NCI-H2196 treated with DMSO at 0.1 percent for 48 hours (cell line): Measurements from ENCODE around the gene DLL1.

Experiments used
- DNase-seq: peaks from one replicate; lab custom pipeline; 2025; ENCODE audit not compliant: unreplicated experiment; lab: John Stamatoyannopoulos, UW

DLL1 gene

DNA sequence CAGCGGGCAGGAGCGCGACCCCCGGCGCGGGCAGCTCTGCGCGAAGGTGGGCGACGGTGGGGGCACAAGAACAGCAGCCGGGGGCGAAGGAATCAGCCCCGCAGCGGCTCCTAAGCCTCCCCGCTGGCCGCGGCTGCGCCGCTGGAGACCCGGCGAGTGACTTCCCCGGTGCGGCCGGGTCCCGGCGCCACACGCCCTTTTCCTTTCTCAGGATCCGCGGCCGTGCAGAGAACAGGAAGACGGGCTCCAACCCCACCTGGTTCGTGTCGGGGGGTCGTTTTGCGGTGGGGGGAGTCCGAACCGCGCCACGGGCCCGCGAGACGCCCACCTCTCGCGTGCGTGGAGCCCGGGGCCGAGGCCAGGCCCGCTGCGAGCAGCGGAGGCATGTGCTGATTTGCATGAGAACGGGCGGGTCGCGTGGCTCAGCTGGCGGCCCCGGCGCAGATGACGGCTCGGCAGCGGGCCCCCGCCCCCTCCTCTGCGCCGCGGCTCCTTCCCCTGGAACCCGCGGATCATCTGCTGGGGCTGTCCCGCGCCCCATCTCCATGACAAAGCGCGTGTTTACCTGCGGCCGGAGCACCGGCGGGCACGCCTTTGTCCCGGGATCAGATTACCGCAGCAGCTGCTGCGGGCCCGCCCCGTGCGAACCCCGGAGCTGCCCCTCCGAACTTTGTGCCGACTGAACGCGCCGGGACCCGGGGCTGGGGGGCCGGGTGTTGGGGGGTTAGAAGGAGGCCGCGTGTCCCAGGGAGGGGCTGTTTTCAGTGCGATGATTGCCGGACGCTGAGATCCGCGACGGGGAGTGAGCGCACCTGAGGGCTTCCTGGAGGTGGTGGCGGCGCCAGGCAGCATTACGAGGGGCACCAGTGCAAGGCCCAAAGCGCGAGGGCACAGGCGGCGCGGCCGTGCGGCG, 4.9 kb upstream of the DLL1 start:
- peak; percentile 42 for DNase-seq

DNA sequence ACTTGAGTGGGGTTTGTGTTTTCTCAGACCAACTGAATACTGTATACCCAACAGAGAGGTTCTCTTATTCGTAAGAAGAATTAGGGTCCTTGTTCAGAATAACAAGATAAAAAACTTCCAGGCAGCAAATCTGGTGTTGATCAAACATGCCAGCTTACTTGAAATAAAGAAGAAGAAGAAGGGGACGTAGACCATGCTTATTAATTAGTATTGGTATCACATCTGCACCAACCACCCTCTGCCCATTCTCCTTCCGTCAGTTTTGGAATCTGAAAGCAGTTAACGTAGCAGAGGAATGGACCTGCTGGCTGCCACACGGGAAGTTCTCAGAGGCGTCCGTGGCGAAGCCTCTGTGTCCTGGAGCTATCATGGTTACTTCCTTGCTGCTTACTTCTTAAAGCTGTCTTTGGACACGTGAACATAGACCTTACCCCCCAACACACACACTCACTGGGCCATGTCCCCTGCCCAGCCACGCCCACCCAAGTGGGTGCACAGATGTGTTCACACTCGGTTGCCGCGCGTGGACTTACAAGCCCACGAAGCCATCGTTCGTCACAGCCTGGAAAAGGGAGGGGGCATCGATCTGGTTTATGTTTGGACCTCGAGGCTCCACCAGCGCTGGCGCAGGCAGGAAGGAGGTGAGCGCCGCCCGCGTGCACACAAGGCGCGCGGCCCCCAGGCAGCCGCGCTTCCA, 4.1 kb upstream of the DLL1 start:
- no peak for DNase-seq

DNA sequence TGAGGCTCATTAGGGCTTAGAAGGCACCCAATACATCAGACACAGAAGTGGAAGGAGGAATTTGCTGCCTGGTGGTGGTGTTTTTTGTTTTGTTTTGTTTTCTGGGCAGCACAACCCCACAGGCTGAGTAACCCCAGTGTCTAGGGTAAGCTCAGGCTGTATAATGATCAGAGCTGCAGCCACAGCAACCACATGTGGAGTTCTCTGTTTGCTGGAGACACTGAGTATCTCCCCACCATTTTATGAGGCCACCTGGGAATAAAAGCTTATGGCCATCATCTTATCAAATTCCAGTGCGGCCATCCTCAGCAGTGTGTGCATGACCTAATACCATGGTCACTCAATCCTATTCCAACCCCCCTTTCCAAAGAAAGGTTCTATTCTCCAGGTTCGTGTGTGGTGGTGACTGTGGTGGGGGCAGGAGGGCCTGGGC, 3.4 kb upstream of the DLL1 start:
- DNase-seq = no peak

DNA sequence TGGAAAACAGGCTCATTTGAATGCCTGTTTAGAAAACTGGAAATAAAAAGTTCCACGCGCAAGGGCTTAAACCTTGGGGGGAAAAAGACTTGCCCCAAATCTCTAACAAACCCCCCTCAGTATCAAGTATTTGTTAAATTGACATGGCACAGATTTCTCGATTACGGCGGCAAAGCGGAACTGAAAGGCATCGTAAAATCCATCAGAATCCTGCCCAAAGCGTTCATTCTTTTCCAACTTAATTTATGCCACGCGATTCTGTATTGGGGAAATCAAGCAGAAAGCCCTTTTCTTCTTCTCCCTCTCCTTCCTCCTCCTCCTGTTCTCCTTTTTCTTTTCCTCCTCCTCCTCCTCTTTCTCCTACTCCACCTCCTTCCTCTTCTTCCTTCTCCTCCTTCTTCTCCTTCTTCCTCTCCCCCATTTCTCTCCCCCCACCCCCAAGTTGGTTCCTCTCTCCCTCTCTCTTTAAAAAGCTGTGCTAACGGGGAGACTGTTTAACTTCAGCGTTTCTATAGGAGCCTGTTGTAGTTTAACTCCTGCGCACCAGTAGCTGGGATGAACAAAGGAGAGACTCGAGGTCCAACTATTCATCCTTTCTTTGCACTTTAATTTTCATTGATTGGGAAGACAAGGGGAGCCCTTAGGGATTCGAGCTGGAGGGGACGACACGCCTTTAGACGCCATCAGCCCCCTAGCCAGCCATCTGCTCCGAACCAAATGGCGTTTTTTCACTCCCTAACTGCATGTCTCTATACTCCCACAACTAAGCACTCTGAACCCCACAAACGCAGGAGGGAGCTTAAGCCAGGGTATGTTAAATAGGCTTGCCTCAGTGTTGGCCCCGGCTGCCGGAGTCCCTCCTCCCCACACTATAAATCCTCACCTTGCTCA, 2.7 kb upstream of the DLL1 start:
- DNase-seq = no peak

DNA sequence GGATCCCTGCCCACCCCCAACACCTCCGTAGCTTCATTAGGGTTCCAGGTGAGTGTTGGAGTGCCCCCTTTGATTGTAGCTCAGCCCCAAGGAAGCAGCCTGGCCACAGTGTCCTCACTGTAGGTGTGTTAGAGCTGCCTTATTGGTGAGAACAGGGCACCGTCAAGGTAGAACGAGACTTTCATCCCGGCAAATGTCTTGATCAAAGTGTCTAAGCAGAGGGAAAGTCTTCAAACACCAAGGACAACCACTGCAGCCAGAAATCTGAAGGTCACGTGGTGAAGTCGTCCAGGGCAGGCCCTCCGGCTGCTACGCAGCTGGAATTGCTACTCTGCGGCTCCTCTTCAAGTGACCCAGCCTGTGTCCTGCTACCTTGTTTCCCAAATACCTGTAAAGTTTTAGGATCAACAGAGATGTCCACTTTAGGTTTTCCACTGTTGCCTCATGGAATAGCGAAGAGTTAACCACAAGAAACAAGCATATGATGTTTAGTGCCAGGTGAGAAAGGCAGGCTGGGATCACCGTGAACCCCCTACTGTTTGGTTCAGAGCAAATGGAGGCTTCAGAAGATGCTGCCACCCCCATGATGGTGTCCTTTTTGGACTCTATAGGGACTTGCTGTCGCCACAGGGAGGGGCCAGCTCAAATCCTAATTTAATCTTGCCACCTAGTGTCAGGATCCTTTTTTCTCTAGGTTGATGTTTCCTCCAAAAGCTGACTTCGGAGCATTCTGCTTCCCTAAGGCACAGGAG, 1.7 kb upstream of the DLL1 start:
- no peak for DNase-seq

DNA sequence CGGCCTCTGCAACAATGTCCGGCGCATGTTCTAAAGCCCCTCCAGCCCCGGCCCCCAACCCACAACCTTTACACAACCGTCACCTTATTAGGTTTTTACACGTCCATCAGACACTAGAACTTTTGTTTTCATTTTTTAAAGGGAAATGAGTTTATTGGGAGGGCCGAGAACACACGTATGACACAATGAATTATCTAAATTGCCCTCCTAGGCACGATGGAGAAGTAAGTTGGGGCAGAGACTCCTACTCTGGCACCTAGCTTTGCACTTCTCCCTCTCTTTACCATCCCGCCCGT, 1.2 kb upstream of the DLL1 start:
- no peak for DNase-seq

DNA sequence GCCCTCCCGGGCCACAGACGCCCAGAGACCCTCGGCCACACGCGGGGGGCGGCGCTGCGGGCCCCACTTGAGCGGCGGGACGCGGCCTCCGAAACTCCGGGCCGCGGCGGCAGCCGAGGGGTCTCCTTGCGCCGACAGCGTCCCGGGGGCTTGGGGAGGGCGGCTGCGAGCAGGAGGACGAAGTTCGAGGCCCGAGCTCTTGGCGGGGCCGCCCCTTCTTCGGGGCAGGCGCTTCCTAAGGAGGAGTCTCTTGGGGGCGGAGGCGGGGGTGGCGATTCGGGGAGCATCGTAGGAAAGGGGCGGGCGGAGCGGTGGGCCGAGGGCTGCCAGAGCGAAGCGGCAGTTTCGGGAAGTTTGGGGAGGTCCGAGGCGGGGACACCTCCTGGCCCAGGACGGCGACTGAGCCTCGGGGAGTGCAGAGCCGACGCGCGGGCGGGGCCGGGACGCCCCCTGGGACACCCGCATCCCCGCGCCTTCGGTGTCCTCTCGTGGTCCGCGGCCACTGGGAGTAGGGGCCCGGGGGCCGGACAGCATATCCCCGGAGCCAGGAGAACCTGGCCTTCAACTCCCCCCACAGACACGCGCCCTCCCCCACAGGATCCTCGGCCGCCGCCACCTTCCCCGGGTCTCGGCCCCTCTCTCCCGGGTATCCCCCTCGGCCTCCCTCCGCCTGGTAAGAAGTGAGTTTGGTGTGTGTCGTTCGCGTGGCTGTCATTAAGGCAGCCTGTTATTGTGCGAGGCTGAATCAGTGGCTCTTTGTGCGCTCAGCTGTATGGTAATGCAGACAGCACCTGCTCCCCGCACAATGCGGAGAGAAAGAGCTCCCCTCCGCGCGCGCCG, 613 bp upstream of the DLL1 start:
- peak; percentile 23 for DNase-seq

DNA sequence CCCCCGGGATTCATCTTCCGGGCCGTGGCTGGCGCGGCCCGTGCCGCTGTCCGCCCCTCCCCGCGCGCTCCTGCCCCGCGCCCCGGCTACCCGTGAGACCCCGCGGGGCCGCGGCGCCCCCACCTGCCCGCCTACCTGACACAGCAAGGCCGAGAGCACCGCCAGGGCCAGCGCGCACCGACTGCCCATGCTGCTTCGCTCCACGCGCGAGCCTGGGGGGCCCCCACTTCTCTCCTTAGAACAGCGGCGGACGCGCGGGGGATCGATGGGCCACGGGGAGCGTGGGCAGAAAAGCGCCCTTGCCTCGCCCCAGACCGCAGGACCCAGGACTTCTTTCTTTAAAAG, 955 bp downstream of the DLL1 start:
- DNase-seq = no peak

DNA sequence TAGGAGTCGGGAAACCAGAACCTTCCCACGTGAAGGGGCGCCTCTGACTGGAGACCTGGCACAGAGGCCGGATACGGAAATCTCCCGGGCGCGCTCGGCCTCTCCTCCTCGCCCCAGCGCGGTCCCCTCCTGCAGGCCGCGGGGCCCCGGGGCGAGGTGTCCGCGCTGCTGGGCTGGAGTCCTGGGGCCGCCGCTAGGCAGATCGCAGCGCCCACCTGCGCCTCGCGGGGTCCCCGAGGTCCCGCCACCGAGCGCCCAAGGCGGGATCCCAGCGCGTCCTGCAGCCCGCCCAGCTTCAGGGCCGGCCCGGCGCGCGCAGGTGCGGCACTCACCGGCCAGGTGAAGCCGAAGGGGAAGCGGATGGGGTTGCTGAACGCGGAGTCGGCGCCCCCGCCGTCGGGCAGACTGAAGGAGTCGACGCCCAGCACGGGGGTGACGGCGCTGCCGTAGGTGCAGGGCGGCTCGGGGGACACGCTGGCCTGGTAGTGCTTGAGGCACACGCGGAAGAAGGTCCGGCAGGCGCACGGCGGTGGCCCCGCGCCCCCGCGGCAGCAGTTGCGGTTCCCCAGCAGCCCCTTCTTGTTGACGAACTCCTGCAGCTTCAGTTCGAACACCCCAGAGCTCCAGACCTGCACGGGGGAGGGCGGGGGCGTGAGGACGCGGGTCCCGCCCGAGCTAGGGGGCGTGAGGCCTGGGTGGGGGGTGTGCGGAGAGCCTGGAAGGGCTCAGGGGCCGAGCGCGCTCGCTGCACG, 1.5 kb downstream of the DLL1 start:
- no peak for DNase-seq

DNA sequence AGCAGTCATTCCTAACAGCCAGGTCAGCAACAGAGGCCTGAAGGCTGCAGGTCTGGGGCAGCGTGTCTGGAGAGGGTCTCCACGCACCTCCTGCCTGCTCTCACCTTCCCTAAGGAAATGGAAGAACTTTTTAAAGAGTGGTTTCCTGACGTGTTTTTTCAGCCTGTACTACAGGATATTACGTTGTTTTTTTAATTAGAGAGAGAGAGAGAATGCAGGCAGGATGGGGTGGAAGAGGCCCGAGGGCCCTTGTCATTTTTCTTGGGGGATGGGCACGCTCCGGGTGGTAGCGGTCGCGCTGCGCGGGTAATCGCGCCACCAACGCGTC, 2.1 kb downstream of the DLL1 start:
- no peak for DNase-seq

DNA sequence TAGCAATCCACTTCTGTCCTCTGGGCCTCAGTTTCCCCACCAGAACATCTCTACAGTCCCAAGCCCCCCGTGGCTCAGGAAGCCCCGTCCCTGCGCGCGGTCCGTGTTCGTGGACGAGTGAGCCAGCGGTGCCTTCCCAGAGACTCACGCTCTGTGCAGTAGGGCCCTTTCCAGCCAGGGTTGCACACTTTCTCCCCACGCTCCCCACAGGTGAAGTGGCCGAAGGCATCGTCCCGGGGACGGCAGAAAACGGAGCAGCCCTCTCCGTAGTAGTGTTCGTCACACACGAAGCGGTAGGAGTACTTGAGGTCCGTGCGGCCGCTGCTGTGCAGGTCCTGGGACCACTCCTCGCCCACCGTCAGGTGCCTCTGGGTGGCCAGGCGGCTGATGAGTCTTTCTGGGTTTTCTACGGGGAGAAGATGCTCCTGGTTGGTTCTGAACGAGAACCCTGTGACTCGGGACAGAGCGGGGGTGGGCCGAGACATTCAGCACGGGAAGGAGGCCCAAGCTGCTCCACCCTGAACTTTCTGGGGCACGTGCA, 2.7 kb downstream of the DLL1 start:
- no peak for DNase-seq

DNA sequence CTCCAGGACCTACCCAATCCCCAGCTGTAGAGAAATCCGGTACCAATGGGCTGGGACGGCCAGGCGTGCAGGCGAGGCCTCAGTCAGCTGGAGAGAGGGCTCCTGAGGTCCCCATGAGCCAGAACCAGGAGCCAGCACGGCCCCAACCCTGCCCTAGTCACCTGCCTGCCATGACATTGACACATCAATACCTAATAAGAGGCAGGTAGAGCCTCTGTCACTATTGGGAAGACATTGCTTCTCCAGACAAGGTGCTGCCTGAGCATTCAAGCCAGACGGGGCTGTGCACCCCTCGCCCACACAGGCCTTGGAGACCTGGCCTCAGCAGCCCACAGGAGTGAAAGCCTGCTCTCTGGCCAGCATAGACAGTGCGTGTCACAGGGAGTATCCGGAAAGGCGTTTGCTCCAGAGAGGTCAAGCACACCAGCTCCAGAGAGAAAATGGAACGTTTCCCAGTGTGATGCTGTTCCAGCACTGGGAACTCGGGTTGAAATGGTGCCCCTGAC, 3.5 kb downstream of the DLL1 start:
- no peak for DNase-seq

DNA sequence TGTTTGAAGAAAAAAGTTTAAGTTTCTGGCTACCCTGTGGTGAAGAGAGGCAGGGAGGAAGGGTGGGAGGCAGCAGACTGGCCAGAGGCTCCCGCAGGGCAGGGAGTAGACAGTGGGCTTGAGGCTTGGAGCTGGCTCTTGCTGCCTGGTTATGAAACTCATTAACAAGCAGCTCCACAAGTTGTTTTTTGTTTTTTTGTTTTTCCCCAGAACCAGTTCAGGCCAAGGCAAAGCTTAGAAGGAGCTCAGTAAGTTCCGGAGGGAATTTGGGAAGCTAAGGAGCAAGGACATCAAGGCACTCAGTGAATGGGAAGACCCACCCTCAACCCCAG, 4.0 kb downstream of the DLL1 start:
- DNase-seq = no peak

DNA sequence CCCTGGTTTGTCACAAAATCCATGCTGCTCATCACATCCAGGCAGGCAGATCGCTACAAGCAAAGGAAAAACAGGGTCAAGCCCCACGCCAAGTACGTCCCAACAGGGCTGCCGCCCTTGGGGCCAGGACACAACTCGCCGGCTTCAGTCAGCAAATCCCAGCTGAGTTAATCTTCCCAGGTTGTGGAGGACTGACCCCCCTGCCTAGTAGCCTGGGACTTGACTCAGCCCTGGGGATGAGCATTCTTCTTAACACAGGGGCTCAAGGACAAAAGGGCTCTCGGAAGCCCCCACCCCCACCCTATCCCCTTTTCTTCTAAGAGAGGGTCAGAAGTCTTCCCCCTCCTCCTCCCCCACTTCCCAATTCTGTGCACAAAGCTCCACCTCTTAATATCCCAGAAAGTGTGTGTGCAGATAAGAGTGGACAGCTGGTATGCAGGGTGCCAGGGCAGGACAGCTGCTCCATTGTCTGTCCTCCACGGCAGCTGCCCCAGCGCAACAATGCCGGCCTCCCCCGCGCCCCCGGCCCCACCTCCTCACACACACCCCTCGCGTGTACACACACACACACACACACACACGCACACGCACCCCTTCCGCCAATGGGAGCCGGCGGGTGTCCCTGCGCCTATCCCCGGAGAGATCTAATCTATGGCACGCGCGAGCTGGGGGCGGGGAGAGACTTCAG, 4.5 kb downstream of the DLL1 start:
- peak; percentile 49 for DNase-seq

DNA sequence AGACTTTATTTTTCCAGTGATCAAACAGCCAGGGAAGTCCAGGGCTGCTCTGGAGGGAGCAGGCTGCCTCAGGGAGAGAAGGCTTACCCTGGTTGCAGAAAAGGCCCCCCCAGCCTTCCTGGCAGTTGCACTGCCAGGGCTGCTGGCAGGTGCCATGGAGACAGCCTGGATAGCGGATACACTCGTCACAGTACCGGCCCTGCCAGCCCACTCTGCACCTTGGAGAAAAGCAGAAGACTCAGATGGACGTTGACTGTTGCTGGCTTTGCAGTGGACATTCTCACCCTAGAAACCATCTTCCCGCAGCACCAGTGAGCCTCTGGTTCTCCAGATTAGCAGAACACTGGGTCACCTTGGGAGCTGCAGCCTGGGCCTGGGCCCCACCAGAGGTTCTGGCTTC, 5.4 kb downstream of the DLL1 start:
- DNase-seq = no peak

DNA sequence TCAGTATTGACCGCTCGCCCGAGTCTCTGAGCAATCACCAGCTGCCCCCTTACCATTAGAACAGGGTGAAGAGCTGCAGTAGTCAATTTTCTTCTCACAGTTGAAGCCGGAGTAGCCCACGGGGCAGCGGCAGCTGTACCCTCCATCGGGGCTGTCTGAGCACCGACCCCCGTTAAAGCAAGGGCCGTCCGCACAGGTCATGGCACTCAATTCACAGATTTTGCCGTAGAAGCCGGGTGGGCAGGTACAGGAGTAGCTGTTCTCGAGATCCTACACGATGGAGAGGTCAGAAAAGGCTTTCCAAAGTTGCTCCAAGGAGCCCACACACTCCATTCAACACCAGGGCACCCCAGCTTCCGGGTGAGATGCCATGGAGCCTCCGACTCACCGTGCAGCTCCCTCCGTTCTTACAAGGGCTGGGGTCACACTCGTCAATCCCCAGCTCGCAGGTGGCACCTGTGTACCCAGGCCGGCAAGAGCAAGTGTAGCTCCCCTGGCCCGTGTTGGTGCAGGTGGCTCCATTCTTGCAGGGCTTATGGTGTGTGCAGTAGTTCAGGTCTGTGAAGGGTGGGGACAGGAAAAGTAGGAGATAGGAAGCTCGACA, 5.9 kb downstream of the DLL1 start:
- DNase-seq = no peak

DNA sequence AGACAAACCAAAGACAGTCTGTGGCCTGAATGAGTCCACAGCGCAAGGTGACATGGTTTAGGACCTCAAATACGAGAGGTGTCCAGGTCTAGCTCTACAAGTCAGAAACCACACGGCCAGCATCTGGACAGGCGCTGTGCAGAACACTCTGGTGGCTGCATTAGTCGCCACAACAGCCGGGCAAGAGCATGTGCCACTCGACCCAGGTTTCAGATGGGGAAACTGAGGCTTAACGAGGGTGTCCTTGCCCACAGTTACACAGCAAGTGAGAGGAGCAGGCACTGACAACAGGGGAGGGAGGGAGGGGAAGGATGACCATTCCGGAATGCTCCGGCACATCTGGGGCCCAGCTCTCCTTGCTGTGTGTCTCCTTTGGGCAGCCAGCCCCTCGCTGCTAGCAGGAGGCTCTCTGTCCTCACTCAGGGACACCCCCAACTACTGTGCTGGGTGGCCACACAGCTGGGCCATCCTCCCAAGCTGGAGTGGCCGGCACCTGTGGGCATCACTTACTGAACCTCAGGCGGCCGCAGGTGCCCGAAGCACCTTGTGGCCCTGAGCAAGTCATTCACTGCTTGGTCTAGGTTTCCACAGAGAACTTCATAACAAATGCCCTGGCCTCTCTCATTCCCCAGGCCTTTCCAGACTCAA, 6.6 kb downstream of the DLL1 start:
- no peak for DNase-seq
